Right ventricle myocardium inferior (tissue), 1 donor: ENCODE measurements around the gene PRDM5. TPM values are rescaled to one million over a fixed set of nuclear protein-coding genes. Genes with fewer than 3 reads are reported as not detected.

Experiments
- ATAC-seq: fragments of 200-7000 bp; cut with Tn5 transposase; one replicate; pipeline ENCODE4 v1.9.1; 2020; ENCODE audit warnings: mild to moderate bottlenecking, moderate library complexity
- DNase-seq: peaks from one replicate; pipeline ENCODE4 v3.0.0; 2021; ENCODE audit errors: missing footprints
- intact Hi-C: fragments of 100-400 bp; cut with DNase I; formaldehyde crosslinking; loops from one replicate; pipeline ENCODE4 v1.11.0; 2022
- long read RNA-seq: library from polyadenylated mRNA; unstranded; transcript quantifications from one replicate; pipeline ENCODE4 v2.0.0, GENCODE V29; 2021
- total RNA-seq: library from RNA; stranded (reverse); fragmentation: NEBNext Ultra II Directional; extraction: Animal tissue kit (Norgen Biotek cat#: 25700); gene quantifications from one replicate; pipeline ENCODE4 v1.2.1, GENCODE V29; 2021
- donor health status: DM: no; HTN: yes; CAD: no; lungs with severe emphysema.

Gene PRDM5
- total RNA-seq: 7.4 TPM
- long read RNA-seq, partial matches to known transcripts: 1 of 2 reads
- long read RNA-seq, other reads (novel, unspliced or antisense): 1 of 2 reads

GRCh38 chr4:120922381-120923206 is at the start of gene PRDM5:
PRDM5 (minus strand) TSS chr4:120922726; CDS start chr4:120922608, 118 bp downstream.
- DNase-seq (peak; percentile 80), ATAC-seq (peak; percentile 83)
- intact Hi-C loops: loop anchor here (5.0 kb wide), 2 partner anchors 150 to 200 kb away; partner anchors contain the start of gene NDNF

GRCh38 chr4:120971884-120972283 is 49.4 kb upstream of the PRDM5 start:
- intact Hi-C loops: no loop called here
- ATAC-seq (no peak), DNase-seq (no peak)

GRCh38 chr4:120965938-120966337 is 43.4 kb upstream of the PRDM5 start:
- no peak for ATAC-seq
- intact Hi-C loops: no loop called here
- DNase-seq: no peak

DNA sequence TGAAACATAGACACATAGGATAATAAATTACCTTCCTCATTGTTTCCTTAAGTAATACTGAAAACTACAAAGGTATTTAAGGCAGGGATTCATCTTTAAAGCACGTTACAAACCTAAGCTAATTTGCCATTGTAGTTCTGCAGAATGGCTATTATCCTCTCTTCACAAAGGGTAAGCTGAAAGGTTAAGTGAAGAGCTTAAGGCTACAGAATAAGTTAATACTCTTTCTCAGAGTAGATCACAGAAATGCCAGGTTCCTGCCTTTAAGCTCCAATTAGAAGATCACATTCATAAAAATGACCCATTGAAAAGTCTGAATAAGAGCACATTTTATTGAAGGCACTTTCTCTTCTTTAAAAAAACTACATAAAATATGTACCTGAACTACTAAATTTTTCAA is 42.1 kb upstream of the PRDM5 start:
- intact Hi-C loops: no loop called here

DNA sequence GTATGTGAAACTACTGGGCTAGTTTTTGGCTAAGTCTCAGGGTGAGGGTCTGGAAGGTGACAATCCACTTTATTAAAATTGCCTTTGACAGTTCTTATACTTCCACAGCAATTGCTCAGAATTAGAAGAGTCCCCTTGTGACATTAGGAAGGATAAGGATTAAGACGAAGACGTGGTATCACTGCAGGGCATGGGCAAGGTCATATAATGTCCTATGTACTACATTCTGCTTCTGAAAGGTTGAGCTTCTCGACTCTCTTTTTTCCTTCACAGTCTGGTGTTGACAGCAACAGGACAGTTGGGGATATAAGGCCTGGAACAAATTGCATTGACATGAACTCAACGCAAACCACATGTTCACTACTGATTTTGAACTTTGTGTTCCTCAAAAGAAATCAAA is 40.9 kb upstream of the PRDM5 start:
- ATAC-seq: no peak
- DNase-seq: no peak
- intact Hi-C loops: no loop called here

More for the DNA sequence above, 42.1 kb upstream of the PRDM5 start:
- DNase-seq (no peak), ATAC-seq (no peak)

- no peak for ATAC-seq
Observed at GRCh38 chr4:120960656-120961267, 38.2 kb upstream of the PRDM5 start.

DNA sequence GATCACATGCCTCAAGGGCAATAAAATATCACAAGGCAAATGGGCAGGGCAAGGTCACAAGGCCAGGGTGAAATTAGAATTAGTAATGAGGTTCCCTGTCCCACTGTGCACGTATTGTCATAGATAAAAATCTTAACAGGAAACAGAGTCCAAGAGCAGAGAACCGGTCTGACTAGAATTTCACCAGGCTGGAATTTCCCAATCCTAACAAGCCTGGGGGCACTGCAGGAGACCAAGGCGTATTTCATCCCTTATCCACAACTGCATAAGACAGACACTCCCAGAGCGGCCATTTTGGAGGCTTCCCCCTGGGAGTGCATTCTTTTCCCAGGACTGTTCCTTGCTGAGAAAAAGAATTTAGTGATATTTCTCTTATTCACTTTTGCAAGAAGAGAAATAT is 25.9 kb upstream of the PRDM5 start:
- intact Hi-C loops: no loop called here
- DNase-seq: no peak
- no peak for ATAC-seq

More at GRCh38 chr4:120960656-120961267, 38.2 kb upstream of the PRDM5 start:
- no peak for DNase-seq
- intact Hi-C loops: no loop called here

GRCh38 chr4:120942776-120943175 is 20.2 kb upstream of the PRDM5 start:
- DNase-seq (no peak), ATAC-seq (no peak)
- intact Hi-C loops: loop anchor here (5.0 kb wide), 1 partner anchor 225 kb away; no protein-coding TSS in a partner anchor

DNA sequence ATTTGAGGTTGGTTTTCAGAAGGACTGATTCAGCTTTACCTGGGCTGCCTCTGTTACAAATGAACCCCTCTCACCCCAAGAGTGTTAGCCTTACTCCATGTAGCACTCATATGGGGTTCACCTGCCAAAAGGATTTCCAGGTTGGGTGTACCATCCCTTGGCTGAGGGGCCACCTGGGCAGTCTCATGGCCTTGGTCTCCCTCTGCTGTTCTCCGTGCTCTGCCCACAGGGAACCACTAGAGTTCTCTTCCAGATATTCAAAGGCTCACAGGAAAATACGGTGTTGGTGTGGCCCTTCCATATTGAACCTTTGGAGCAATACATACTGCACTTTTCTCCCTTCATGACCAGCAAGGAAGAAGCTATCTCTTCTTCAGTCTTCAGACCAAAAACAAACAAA is 18.0 kb upstream of the PRDM5 start:
- no peak for DNase-seq
- intact Hi-C loops: loop anchor here (5.0 kb wide), 1 partner anchor 223 kb away; no protein-coding TSS in a partner anchor
- ATAC-seq: no peak

DNA sequence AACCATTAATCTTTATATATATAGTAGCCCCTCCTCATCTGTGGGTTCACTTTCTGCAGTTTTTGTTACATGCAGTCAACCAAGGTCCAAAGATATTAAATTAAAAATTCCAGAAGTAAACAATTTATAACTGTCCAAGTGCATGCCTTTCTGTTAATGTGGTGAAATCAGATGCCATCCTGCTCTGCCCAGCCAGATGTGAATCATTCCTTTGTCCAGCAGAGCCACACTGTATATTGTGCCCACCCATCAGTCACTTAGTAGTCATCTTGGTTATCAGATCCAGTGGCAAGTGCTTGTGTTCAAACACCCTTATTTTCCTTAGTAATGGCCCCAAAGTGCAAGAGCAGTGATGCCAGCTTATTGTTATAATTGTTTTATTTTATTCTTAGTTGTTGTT is 17.2 kb upstream of the PRDM5 start:
- DNase-seq (no peak), ATAC-seq (no peak)
- intact Hi-C loops: loop anchor here (5.0 kb wide), 1 partner anchor 222 kb away; no protein-coding TSS in a partner anchor

DNA sequence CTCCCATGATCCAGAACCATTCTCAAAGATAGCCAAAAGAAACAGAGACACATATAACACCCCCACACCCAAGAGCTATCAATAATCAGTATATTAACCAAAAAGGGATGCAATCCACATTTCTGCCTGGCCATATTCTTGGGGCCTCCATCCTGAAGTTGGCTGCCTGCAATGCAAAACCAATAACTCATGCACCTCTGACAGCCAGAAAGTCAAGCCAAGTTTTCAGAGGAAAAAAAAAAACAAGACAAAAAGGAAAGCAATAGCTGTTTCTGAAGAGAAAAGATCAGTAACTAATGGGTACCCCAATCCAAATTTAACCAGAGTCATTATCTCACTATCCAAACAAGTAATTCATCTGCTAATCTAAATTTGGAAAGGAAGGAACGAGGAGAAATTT is 7.3 kb upstream of the PRDM5 start:
- intact Hi-C loops: no loop called here
- ATAC-seq: no peak
- no peak for DNase-seq

- DNase-seq: no peak
Observed at GRCh38 chr4:120927801-120928409, 5.4 kb upstream of the PRDM5 start.

GRCh38 chr4:120926358-120927025 is 4.0 kb upstream of the PRDM5 start:
- no peak for ATAC-seq
- intact Hi-C loops: no loop called here
- no peak for DNase-seq

More at GRCh38 chr4:120927801-120928409, 5.4 kb upstream of the PRDM5 start:
- intact Hi-C loops: no loop called here
- no peak for ATAC-seq

- ATAC-seq: no peak
- intact Hi-C loops: loop anchor here (5.0 kb wide), 2 partner anchors 147 to 203 kb away; partner anchors contain the start of gene NDNF
- DNase-seq: no peak
Observed at GRCh38 chr4:120924931-120925330, 2.4 kb upstream of the PRDM5 start.

- DNase-seq: no peak
- no peak for ATAC-seq
- intact Hi-C loops: loop anchor here (5.0 kb wide), 2 partner anchors 149 to 201 kb away; partner anchors contain the start of gene NDNF
Observed at GRCh38 chr4:120923207-120923522, 639 bp upstream of the PRDM5 start.

- intact Hi-C loops: loop anchor here (5.0 kb wide), 2 partner anchors 151 to 199 kb away; partner anchors contain the start of gene NDNF
- peak; percentile 89 for DNase-seq
Observed at GRCh38 chr4:120921456-120922380, 808 bp downstream of the PRDM5 start.

DNA sequence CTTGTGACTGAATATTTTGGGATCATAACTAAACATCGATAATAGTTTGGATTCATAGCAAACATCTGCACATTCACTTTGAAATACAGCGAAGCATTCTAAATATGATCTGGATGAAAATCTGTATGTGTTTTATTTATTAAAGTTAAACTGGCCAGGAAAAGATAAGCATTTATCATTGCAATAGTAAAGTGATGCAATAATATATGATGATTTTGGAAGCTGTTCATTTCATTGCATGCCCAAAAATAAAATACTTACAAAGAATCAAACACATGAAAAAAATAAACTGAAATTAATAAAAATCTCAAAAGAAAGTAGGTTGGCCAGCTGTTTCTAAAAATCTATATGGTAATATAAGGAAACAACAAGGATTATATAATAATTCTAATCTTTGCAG is 1.9 kb downstream of the PRDM5 start:
- intact Hi-C loops: loop anchor here (5.0 kb wide), 2 partner anchors 152 to 198 kb away; partner anchors contain the start of gene NDNF
- ATAC-seq (no peak), DNase-seq (no peak)

More at GRCh38 chr4:120921456-120922380, 808 bp downstream of the PRDM5 start:
- ATAC-seq: peak; percentile 85

- ATAC-seq (no peak), DNase-seq (no peak)
- intact Hi-C loops: no loop called here
Observed at GRCh38 chr4:120919358-120919757, 3.2 kb downstream of the PRDM5 start.
